LNCaP clone FGC (cell line): Measurements from ENCODE around the gene ZNF618.

Source experiments
- DNase-seq: peaks from one replicate; pipeline ENCODE4 v3.0.0-alpha.2; 2011; ENCODE audit warnings: low read depth
- H3K4me3 ChIP-seq: 2 replicates; pipeline ENCODE4 v1.5.1; 2011; ENCODE audit warnings: mild to moderate bottlenecking, low read depth, low read length, control low read depth
- TF ChIP-seq, protein P1 (sequence below): IDR thresholded peaks from 2 replicates; pipeline ENCODE4 v1.5.1; 2012; ENCODE audit warnings: mild to moderate bottlenecking; ENCODE audit not compliant: control insufficient read depth, insufficient read depth; ENCODE audit errors: extremely low read depth

ZNF618 gene, protein sequence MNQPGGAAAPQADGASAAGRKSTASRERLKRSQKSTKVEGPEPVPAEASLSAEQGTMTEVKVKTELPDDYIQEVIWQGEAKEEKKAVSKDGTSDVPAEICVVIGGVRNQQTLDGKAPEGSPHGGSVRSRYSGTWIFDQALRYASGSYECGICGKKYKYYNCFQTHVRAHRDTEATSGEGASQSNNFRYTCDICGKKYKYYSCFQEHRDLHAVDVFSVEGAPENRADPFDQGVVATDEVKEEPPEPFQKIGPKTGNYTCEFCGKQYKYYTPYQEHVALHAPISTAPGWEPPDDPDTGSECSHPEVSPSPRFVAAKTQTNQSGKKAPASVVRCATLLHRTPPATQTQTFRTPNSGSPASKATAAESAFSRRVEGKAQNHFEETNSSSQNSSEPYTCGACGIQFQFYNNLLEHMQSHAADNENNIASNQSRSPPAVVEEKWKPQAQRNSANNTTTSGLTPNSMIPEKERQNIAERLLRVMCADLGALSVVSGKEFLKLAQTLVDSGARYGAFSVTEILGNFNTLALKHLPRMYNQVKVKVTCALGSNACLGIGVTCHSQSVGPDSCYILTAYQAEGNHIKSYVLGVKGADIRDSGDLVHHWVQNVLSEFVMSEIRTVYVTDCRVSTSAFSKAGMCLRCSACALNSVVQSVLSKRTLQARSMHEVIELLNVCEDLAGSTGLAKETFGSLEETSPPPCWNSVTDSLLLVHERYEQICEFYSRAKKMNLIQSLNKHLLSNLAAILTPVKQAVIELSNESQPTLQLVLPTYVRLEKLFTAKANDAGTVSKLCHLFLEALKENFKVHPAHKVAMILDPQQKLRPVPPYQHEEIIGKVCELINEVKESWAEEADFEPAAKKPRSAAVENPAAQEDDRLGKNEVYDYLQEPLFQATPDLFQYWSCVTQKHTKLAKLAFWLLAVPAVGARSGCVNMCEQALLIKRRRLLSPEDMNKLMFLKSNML

DNA sequence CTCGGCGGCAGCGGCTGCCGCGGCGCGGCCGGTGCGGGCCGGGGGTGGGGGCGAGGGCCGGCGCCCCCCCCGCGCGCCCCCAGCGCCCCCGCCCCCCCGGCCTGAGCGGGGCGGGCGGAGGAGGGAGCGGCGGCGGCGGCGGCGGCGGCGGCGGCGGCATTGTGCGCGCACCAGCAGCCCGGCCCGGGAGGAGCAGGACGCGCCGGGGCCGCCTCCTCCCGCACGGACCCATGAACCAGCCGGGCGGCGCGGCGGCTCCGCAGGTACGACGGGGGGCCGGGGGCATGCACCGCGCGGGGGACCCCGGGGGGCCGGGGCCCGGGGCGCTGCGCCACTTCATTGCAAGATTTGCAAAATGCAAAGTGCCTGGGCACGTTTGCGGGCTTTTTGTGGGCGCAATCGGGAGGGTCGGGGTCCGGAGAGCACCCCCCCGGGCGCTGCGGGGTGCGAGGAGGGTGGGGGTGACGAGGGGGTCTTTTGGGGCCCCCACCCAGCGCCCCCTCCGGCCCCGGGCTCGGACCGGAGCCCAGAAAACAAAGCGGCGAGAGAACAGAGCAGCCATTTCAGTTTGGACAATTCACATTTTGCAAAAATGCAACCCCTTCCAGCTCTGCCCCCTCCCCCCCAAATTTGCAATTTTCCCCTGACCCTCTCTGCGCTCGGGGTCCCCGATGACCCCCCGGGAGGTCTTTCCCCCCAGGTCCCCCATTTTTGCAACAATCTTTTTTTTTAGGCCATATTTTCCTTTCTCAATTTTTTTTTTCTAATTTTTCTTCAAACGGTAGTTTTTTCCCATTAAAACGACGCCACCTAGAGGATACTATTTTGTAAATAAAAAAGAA, at the start of gene ZNF618:
Gene ZNF618, plus strand, starts transcription at position 159 of the 842 bp plus-strand sequence. Its CDS starts 72 bp downstream, at position 231.
- TF ChIP-seq, protein P1, sequence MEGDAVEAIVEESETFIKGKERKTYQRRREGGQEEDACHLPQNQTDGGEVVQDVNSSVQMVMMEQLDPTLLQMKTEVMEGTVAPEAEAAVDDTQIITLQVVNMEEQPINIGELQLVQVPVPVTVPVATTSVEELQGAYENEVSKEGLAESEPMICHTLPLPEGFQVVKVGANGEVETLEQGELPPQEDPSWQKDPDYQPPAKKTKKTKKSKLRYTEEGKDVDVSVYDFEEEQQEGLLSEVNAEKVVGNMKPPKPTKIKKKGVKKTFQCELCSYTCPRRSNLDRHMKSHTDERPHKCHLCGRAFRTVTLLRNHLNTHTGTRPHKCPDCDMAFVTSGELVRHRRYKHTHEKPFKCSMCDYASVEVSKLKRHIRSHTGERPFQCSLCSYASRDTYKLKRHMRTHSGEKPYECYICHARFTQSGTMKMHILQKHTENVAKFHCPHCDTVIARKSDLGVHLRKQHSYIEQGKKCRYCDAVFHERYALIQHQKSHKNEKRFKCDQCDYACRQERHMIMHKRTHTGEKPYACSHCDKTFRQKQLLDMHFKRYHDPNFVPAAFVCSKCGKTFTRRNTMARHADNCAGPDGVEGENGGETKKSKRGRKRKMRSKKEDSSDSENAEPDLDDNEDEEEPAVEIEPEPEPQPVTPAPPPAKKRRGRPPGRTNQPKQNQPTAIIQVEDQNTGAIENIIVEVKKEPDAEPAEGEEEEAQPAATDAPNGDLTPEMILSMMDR: peak; percentile 19
- H3K4me3 ChIP-seq: peak within 1 kb of the TSS; percentile 80
- DNase-seq: no peak

DNA sequence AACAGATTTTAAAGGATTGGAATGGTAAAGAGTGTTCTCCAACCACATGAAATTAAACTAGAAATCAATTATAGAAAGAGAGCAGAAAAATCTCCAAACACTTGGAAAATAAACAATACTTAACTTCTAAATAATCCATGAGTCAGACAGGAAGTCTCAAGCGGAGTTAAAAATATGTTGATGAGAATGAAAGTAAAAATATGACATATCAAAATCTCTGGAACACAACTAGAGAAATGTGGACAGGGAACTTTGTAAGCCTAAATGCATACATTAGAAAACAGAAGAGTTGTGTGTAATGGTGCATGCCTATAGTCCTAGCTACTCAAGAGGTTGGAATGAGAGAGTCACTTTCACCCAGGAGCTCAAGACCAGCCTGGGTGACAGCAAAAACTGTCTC, 47.9 kb upstream of the ZNF618 start:
- TF ChIP-seq, protein P1: no peak
- DNase-seq: no peak
- no peak overlapping the region for H3K4me3 ChIP-seq

DNA sequence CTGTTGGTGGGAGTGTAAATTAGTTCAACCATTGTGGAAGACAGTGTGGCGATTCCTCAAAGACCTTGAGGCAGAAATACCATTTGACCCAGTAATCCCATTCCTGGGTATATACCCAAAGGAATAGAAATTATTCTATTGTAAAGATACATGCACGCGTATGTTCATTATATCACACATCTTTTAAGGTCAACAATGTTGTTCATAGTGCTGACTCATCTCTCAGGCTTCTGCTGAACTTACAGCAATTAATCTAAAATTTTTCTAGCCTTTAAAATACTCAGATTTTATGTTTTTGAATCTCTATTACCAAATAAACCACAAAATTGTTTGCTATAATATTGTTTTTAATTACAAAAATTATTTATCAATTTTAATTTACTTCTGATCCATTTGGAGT, 38.8 kb upstream of the ZNF618 start:
- TF ChIP-seq, protein P1: no peak
- H3K4me3 ChIP-seq: no peak overlapping the region
- DNase-seq: no peak

DNA sequence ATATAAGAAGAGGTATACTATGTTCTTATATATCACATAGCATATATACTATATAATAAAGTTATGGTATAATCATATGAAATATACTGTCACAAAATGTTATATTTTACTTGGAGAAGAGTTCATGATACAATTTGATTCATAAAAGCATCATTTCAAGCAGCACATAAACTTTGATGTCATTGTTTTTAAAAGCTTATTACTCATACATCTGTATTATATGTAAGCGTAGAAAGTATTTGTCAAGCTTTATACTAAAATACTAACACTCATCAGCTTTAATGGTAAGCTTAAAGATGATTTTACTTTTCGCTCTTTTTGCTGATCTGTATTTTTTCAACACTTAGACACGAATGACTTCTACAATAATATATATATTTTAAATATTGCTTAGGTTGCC, 34.0 kb upstream of the ZNF618 start:
- DNase-seq: no peak
- TF ChIP-seq, protein P1: no peak
- H3K4me3 ChIP-seq: no peak overlapping the region

DNA sequence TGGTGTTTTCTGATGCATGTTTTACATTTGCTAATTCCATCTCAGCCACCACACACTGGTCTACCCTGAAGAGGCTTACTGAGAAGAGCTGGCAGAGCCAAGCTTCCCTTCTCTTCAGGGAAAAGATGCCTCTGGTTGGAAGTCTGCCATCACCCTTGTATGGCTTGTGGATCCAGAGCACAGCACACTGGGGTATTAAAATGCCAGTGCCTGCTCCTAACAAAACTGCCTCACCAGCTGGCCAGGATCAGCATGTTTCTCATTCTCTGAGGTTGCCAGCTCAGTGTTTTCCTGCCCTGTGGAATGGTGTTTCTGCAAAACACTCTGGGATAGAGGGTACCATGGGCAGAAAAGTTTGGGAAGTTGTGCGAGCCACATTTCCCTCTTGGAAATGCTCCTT, 31.6 kb upstream of the ZNF618 start:
- DNase-seq: no peak
- TF ChIP-seq, protein P1: no peak
- H3K4me3 ChIP-seq: no peak overlapping the region

DNA sequence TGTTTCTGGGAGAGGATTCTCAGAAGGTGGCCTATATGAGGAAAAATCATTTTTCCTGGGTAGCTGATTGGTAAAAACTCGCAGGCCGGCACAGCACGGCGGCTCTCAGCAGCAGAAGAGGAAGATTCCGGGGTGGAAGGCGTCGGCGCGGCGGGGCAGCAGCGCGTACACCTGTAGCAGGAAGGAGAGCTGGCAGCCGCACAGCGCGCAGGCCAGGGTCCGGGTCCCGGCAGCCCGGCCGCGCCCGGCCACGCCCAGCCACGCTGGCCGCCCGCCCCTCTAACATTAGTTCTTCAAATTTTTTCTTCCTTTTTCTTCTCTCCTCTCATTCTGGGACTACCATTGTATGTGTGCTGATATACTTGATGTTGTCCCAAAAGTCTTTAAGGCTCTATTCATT, 24.8 kb upstream of the ZNF618 start:
- no peak for DNase-seq
- TF ChIP-seq, protein P1: no peak
- H3K4me3 ChIP-seq: no peak overlapping the region
